Esophagus squamous epithelium (tissue), 4 donors: ENCODE measurements around the gene IPCEF1.

ENCODE experiments used
- CTCF ChIP-seq, 6 experiments: fragments of 450-650 bp in 4 of 6; fragments of 200-600 bp in 2 of 6; sonication (generic) in 2 of 6; IDR thresholded peaks; one replicate each; pipeline ENCODE4 v1.5.1; 2016 to 2019; ENCODE audit warnings: antibody characterized with exemption in 6 of 6, mild to moderate bottlenecking in 4 of 6, moderate library complexity in 4 of 6
- POLR2A ChIP-seq, 4 donors: fragments of 450-650 bp; IDR thresholded peaks; one replicate each; pipeline ENCODE4 v1.6.1; 2017; ENCODE audit warnings: antibody characterized with exemption in 4 of 4, mild to moderate bottlenecking in 4 of 4, moderate library complexity in 3 of 4

- TF ChIP-seq CTCF (IDR thresholded peaks at IDR 0.05) (no peak), POLR2A (IDR thresholded peaks at IDR 0.05) (no peak)
Measured at GRCh38 chr6:154371281-154371680, 14.7 kb upstream of the IPCEF1 start.
